HFF-Myc (cell line): Measurements from ENCODE around the gene RCSD1.

Experiments used
- DNase-seq: peaks from one replicate; pipeline ENCODE4 v3.0.0-alpha.2; 2011; ENCODE audit warnings: low read depth; ENCODE audit errors: extremely low read depth
- H3K4me3 ChIP-seq: replicated peaks from 2 replicates; pipeline ENCODE4 v1.5.1; 2011; ENCODE audit warnings: low read depth, mild to moderate bottlenecking, control low read depth, low read length
- TF ChIP-seq, protein P1 (sequence below): IDR thresholded peaks from 2 replicates; pipeline ENCODE4 v1.5.1; 2012; ENCODE audit warnings: mild to moderate bottlenecking, low read depth, low read length, control low read depth; ENCODE audit errors: missing control alignments

The RCSD1 gene

DNA sequence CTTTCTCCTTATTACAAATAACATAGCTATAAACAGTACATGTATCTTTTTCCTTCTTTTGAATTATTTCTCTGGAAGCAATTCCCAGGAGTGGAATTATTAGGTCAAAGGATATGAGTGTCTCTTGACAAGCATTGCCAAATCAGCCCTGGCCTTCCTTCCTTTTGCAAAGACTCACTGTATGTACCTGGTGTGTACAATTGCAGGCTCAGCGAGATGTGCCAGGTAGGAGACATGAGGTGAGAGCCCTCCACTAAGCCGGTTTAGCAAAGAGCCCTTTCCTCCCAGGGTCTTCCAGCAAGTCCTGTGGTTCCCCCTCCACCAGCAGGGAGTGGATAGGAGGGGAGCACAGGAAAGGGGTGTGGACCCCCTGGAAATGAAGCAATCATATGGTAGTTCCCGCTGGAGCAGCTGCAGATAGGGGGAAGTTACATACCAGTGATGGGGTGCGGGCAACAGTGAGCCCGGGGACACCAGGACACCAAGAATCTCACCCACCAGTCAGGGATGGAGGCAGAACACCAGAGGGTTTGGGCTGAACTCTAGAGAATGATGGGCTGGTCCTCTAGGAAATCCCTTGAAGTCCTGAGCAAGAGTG lies 18.3 kb downstream of the RCSD1 start:
- TF ChIP-seq, protein P1, sequence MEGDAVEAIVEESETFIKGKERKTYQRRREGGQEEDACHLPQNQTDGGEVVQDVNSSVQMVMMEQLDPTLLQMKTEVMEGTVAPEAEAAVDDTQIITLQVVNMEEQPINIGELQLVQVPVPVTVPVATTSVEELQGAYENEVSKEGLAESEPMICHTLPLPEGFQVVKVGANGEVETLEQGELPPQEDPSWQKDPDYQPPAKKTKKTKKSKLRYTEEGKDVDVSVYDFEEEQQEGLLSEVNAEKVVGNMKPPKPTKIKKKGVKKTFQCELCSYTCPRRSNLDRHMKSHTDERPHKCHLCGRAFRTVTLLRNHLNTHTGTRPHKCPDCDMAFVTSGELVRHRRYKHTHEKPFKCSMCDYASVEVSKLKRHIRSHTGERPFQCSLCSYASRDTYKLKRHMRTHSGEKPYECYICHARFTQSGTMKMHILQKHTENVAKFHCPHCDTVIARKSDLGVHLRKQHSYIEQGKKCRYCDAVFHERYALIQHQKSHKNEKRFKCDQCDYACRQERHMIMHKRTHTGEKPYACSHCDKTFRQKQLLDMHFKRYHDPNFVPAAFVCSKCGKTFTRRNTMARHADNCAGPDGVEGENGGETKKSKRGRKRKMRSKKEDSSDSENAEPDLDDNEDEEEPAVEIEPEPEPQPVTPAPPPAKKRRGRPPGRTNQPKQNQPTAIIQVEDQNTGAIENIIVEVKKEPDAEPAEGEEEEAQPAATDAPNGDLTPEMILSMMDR, result no peak
- no peak for DNase-seq
- H3K4me3 ChIP-seq, result no peak overlapping the region

DNA sequence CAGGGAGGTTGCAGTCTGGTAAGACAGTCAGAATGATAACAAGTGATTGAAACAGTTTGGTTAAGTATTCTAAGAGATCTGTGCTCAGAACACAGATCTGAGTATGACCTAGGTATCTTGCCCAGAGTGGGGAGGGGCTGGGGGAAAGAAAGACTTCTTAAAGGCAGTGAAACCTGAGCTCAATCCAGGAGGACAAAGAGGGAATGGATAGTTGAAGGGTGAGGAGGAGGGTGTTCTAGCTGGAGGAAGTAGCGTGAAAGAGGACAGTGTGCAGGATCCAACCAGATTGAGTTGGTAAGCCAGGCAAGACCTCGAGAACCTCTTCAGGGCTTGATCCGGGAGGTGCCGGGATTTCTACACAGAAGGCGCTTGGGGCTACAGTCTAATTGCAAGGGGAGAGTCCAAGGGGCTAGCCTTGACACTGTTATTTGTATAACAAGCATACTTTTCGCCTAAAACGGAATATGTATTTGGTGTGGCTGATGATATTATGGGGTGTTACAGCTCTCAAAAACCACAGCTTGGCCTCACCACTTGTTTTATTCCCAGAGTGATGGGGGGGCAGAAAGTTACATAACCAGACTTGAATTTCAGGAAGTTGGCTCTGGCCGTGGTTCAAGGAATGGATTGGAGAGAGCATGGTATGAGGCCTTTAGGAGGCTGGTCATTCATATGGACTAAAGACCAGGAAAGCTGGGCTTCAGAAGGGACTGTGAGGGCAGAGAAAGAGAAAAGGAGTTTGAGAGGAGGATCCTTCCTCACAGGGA lies 19.1 kb downstream of the RCSD1 start:
- TF ChIP-seq, protein P1, result no peak
- DNase-seq, result no peak
- no peak overlapping the region for H3K4me3 ChIP-seq

DNA sequence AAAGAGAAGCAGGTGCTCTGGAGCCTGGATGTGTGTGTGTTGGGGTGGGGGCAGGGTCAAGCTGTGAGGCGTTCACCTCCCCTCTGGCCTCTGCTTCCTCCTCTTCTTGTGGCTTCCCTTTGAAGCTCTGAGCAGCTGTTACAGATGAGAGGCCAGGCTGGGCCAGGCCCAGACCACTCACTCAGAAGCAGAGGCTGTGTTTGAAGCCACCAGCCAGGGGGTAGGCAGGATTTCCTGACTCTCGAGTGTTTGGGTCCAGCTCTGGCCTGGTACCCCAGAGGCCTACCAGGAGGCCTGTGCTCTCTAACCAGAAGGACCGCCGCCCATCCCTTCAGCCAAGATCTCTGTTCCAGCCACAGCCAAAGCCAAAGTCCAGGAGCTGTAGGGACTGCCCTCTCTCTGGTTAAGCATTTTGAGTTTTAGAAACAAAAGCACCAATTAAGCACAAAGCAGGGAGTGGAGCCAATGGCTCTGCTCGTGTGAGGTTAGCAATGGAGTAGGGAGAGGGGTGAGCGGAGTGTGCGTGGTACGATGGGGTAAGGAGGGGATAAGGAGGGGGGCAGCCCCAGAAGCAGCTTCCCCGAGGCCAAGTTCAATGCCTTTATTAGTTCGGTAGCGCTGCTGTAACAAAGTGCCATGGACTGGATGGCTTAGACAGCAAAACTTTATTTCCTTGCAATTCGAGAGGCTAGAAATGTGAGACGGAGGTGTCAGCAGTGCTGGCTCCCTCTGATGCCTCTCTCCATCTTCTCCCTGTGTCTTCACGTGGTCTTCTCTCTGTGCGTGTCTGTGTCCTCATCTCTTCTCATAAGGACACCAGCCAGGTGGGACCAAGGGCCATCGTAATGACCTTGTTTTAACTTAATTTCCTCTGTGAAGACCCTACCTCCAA lies 20.5 kb downstream of the RCSD1 start:
- no peak overlapping the region for H3K4me3 ChIP-seq
- TF ChIP-seq, protein P1, result no peak
- DNase-seq, result no peak

DNA sequence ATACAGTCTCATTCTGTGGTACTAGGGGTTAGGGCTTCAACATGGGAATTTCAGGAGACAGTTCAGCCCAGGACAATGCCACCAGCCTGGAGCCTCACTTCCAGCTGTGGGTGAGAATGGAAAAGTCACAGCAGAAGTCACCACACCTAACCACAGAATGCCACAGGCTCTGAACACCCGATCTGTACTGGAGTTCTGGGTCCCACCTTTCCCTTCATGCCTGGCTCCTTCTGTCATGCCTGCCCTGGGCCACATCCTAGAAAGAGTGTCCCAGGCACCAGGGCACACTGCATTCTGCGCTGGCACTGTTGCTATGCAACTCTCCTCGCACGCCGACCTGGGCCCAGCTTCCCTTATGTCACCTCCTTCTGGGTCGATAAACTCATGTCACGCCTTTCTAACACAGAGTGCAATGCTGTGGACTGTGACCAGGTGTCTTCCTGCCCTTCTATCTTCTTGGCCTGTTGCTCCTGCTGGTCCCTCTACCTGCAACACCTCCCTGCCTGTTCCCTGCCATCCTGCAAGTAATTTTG lies 21.2 kb downstream of the RCSD1 start:
- TF ChIP-seq, protein P1, result no peak
- no peak overlapping the region for H3K4me3 ChIP-seq
- DNase-seq, result no peak

DNA sequence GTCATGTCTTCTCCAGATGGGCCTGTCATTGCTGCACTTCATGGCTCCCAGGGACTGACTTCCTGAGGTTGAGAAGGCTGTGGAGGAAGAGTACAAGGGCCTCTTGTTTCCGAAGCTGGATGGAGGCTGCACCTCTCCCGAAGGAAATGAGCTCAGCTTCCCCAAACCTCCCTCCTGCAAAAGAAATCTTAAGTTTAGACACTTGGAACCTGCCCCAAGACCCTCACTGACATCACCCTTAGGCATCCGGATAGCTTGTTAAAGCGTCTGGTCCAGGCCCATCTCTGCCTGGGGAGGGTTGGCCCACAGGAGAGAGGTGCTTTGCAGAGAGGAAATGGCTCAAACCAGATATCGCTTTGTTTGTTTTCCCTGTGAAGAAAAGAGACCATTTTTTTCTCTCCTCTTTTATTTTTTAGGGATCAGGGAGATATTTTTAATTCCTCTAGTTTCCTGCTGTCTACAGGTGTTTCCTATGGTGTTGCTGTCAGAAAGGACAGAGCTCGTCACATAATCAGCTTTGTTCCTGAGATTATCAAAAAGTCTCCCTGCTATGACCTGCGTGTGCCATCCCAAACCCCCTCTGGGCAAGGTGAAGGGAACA lies 25.0 kb downstream of the RCSD1 start:
- no peak overlapping the region for H3K4me3 ChIP-seq

DNA sequence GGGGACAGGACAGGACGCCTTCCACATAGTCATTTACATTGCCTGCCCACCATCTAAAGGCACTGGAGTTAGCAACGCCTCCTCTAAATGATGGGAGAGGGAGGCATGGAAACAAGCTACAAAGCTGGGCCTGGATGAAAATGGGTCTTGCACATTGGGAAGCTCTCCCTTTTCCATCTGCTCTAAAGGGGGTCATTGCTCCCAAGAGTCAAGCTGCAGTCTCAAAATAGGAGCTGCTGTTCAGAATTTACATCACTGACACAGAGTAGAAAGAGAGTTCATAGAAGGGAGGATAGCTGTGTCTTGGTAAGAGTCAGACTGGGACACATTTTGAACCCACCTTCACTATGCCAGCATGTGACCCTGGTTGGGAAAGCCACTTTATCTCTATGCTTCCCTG lies 26.6 kb downstream of the RCSD1 start:
- no peak overlapping the region for H3K4me3 ChIP-seq
- TF ChIP-seq, protein P1, result no peak
- no peak for DNase-seq

More for the DNA sequence above, 25.0 kb downstream of the RCSD1 start:
- no peak for DNase-seq
- TF ChIP-seq, protein P1, result no peak
